HEK293T (cell line): ENCODE measurements around the gene RAB6B.

ENCODE experiments used
- ARNT ChIP-seq: fragments of 450-650 bp; IDR thresholded peaks from 2 replicates; pipeline ENCODE4 v1.6.1; 2017; ENCODE audit warnings: mild to moderate bottlenecking
- ELF4 ChIP-seq: fragments of 450-650 bp; IDR thresholded peaks from 2 replicates; pipeline ENCODE4 v1.6.1; 2017; ENCODE audit warnings: antibody characterized with exemption
- FOXA1 ChIP-seq: fragments of 450-650 bp; IDR thresholded peaks from 2 replicates; pipeline ENCODE4 v1.6.1; 2016; ENCODE audit warnings: mild to moderate bottlenecking
- NFRKB ChIP-seq: fragments of 450-650 bp; IDR thresholded peaks from 2 replicates; pipeline ENCODE4 v1.6.1; 2016; ENCODE audit warnings: mild to moderate bottlenecking, moderate library complexity
- SUZ12 ChIP-seq: fragments of 450-650 bp; IDR thresholded peaks from 2 replicates; pipeline ENCODE4 v1.6.1; 2016; ENCODE audit warnings: mild to moderate bottlenecking

- TF ChIP-seq FOXA1 (no peak), ARNT (no peak), NFRKB (no peak), SUZ12 (no peak), ELF4 (no peak)
These were observed 30.4 kb downstream of the RAB6B start for GRCh38 chr3:133865136-133865855.
